ENCODE measurements around the gene RAB7B. TPM values are rescaled to one million over a fixed set of nuclear protein-coding genes. Genes with fewer than 3 reads are reported as not detected.

RAB7B gene
- total RNA-seq, 6 donors from 2014 or later = 2.6 to 27.5 (median 9.1) TPM

- TF ChIP-seq CTCF (IDR thresholded peaks at IDR 0.05) (no peak), EP300 (IDR thresholded peaks at IDR 0.05) (no peak), POLR2A (IDR thresholded peaks at IDR 0.05) (no peak), POLR2AphosphoS5 (IDR thresholded peaks at IDR 0.05) (no peak)
- no peaks in the 10 kb centered on the region for H3K27me3 ChIP-seq
- no peaks in the 10 kb centered on the region for H3K4me1 ChIP-seq
- H3K4me3 ChIP-seq = no peak overlapping the region
- no peaks in the 10 kb centered on the region for H3K9me3 ChIP-seq
- peaks cover 0 to 8% (median 0%) of the 10 kb centered on the region in 4 donors for H3K36me3 ChIP-seq
- no peak overlapping the region for H3K27ac ChIP-seq
- DNase-seq (no peak), ATAC-seq (ENCODE audit: low FRiP score in 2 of 2) (no peak)
- WGBS, 2 donors = 86 to 93% methylated on average over 4 of the region's 4 CpGs
Measured at GRCh38 chr1:205991237-205991636, 12.0 kb downstream of the RAB7B start.

GRCh38 chr1:205990226-205990625 is 13.0 kb downstream of the RAB7B start:
- no peak for TF ChIP-seq CTCF (IDR thresholded peaks at IDR 0.05)
- no peak for TF ChIP-seq EP300 (IDR thresholded peaks at IDR 0.05)
- TF ChIP-seq POLR2A (IDR thresholded peaks at IDR 0.05) = no peak
- TF ChIP-seq POLR2AphosphoS5 (IDR thresholded peaks at IDR 0.05) = no peak
- no peak overlapping the region for H3K27ac ChIP-seq
- no peaks in the 10 kb centered on the region for H3K9me3 ChIP-seq
- H3K27me3 ChIP-seq = no peaks in the 10 kb centered on the region
- H3K4me3 ChIP-seq = no peak overlapping the region
- peaks cover 0 to 8% (median 0%) of the 10 kb centered on the region in 4 donors for H3K36me3 ChIP-seq
- 87 to 88% methylated on average over 2 of the region's 2 CpGs for WGBS, 2 donors
- DNase-seq = no peak
- no peak for ATAC-seq (ENCODE audit: low FRiP score in 2 of 2)
- no peaks in the 10 kb centered on the region for H3K4me1 ChIP-seq

GRCh38 chr1:205989786-205990185 is 13.4 kb downstream of the RAB7B start:
- Histone ChIP-seq H3K4me3 (no peak overlapping the region), H3K27ac (no peak overlapping the region), H3K4me1 (no peaks in the 10 kb centered on the region), H3K9me3 (no peaks in the 10 kb centered on the region), H3K36me3 (peaks cover 0 to 8% (median 0%) of the 10 kb centered on the region in 4 donors), H3K27me3 (no peaks in the 10 kb centered on the region)
- WGBS, 2 donors = 73 to 78% methylated on average over 5 of the region's 5 CpGs
- DNase-seq (no peak), ATAC-seq (ENCODE audit: low FRiP score in 2 of 2) (no peak)
- TF ChIP-seq EP300 (IDR thresholded peaks at IDR 0.05) (no peak), POLR2A (IDR thresholded peaks at IDR 0.05) (no peak), CTCF (IDR thresholded peaks at IDR 0.05) (no peak), POLR2AphosphoS5 (IDR thresholded peaks at IDR 0.05) (no peak)

GRCh38 chr1:205988585-205988995 is 14.6 kb downstream of the RAB7B start:
- DNase-seq = peak in 1 of 2 donors; percentile 50

More at GRCh38 chr1:205988585-205988995, 14.6 kb downstream of the RAB7B start:
- Histone ChIP-seq H3K36me3 (peaks cover 0 to 5% (median 0%) of the 10 kb centered on the region in 4 donors), H3K9me3 (no peaks in the 10 kb centered on the region), H3K4me3 (no peak overlapping the region), H3K27me3 (no peaks in the 10 kb centered on the region), H3K4me1 (peaks cover 0 to 8% (median 1%) of the 10 kb centered on the region in 4 donors), H3K27ac (no peak overlapping the region)
- TF ChIP-seq POLR2A (IDR thresholded peaks at IDR 0.05) (no peak), EP300 (IDR thresholded peaks at IDR 0.05) (no peak), POLR2AphosphoS5 (IDR thresholded peaks at IDR 0.05) (no peak), CTCF (IDR thresholded peaks at IDR 0.05) (no peak)
- WGBS, 2 donors = 76 to 77% methylated on average over 12 of the region's 12 CpGs
- no peak for ATAC-seq (ENCODE audit: low FRiP score in 2 of 2)
